Effector CD8-positive, alpha-beta T cell (primary cell): Measurements from ENCODE around the gene FOXO6.
A peak's percentile ranks its signal among the peaks of the same experiment; 100 is the strongest.

Experiments
- DNase-seq: peaks from one replicate; lab custom pipeline; 2025; lab: John Stamatoyannopoulos, UW
- total RNA-seq, 4 experiments: gene quantifications; one replicate each; lab custom pipeline; 2026; lab: John Stamatoyannopoulos, UW

FOXO6 gene
- 0 to 0.58 (median 0.30) reads per million in 4 experiments for total RNA-seq

DNA sequence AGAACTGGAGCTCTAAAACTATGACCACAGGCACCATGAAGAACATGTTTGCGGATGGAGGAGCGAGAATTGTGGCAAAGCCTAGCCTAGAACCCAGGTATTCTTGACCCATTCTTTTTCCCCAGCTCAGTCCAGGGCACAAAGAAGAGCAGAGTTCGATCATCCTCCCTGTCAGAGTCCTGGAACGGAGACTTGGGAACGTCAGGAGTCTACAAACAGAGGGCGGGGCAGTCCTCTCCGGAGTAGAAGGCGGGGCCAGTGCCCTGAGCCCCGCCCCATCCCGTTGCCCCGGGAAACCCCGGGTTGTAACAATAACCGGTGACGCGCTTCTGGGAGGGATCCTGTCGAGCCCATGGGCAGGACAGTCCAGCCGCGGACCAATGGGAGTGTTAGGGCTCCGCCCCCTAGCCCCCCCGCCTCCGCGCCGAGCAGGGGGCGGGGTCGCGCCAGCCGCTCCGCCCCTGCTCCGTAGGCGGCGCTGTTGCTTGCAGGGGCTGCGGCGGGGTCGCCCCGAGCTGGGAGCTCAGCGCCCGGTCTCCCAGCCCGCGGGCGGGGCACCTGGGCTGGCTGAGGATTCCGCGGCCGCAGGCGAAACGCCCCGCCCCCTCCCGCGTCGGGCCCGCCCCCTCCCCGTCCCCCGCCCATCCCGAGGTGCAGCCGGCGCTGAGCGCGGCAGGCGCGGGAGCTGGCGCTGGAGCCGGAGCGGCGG, at the start of gene FOXO6:
FOXO6 (plus strand) TSS at position 649 of the 709 bp plus-strand sequence.
- peak; percentile 89 for DNase-seq

DNA sequence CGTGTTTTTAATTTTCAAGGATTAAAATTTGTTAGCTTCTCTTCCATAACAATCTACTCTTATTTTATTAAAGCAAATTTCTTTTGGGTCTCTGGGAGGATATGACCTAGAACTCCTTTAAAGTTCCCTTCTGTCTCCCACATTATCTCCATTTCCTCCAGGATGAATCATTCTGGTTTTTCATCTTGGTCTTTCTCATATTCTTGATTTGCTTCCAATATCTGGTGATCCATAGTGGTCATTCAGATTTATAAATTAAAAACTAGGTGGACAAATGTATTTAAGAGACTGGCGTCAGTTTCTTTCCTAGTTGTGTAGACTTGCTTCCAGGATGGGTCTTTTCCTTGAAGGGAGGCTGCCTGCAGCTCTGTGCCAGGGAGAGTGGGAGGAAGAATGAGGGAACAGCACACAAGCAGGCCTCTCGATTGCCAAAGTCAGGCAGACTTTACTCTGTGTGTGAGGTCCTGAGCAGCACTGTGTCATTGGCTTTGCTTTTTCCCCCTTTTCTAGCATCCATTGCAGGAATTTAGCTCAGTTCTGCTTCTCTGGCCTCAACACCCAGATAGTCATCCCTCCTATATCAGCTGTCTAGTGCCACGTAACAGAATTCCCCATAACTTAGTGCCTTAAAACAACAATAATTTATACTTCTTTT, 48.1 kb upstream of the FOXO6 start:
- no peak for DNase-seq

DNA sequence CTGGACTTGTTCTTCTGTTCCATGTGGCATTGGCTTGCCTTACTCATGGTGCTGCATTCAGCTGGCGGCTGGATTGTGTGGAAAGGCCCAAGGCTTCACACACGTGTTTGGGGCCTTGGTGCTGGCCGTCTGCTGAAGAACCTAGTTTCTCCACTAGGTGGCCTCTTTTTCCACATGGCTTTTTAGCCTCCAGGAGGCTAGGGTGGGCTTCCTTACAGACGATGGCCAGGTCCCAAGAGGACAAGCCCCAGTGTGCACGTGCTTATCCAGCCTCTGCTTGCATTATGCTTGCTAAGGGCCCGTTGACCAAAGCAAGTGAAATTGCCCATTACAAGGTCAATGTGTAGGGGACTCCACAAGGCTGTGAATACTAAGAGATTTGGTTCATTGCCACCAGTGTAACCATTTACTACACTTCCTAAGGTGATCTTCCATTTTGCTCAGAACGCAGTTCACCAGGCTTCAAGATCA, 47.5 kb upstream of the FOXO6 start:
- DNase-seq, result no peak

DNA sequence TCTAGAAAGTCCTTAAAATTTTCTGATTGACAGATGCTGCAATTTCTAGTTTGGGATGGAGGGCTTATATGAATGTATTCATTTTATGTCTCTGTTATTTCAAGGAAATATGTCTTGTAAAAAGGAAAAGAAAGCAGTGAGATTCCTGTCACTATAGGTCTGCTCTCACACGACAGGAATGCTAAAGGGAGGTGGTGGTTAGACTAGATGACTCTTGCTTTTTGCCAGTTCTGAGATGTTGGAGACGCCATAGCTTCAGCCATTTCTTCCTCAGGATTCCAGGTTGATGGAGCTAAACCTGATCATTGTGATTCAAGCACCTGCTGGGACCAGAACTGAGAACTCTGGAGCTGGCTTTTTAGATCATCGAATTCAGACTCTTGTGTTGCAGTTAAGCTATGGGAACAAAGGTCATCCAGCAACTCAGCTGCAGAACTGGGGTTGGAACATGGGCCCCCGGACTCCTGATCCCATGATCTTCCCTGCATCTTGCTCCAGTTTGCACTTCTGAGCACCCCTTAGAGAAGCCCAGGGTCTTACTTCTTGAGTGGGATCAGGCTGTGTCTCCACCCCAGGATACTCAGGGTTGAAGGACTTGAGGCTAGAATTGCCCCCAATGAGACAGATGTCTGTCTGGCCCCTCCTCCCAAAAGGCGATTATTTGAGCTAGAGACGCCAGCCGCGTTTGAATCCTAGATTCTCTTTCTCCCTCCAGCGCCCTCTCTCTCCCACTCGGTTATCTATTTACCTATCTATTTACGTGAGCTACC, 46.7 kb upstream of the FOXO6 start:
- DNase-seq, result no peak

DNA sequence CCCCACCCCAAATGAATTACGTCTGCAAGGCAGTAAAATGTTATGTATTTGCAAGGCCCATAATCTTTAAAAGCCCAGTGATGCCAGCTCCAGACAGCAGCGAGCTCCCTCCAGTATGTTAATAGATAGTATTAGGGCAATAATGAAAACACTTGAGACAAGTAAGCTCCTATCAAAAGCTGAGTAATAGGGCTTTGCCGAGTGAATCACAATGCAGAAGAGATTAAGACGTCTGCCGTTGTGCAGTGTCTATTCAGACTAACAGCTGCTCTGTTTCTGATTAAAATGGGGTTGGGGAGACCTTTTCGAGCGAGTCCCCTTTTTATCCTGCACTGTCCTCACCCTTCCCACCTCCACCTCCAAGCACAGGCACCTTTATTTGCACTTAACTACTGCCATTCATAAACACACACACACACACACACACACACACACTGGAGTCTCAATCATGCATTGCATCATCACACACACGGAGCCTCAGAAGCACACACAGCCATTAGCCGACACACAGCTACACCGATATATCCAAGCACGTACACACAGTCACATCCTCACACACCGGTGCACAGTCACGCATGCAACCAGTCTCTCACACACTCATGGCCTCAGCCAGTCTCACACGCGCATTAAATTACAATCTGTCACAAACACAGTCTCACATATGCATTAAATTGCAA, 46.0 kb upstream of the FOXO6 start:
- no peak for DNase-seq

DNA sequence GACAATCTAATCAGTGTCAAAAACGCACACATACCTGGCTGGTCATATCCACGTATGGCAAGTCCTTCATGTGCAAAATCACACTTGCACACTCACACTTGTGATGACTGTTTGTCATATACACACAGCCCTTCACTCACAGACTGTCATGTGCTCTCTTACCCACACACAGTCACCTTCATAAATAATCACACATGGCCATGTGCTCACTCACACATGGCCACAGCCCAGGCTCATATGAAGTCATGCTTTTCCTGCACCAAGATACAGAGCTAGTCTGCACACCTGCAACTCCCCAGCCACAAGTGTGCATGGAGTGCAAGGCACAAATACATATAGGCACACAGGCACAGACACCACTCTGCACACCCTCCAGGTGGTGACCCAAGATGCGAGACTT, 45.4 kb upstream of the FOXO6 start:
- no peak for DNase-seq

DNA sequence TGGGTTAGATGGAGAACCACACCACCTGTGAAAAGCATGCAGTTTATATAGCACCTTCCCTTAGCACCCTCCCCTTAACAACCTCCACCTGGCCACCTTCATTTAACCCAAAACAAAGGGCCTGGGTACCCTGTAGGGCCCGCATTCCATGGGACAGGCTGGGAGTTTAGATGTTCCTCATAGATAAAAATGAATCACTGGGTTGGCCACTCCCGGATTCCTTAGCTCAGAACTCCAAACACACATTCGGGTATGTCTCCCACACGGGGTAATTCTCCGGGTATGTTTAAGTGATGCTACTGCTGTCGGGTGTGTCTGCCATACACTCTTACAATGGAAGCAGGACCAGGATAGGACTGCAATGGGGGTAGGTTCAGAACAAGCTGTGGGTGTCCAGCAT, 43.9 kb upstream of the FOXO6 start:
- no peak for DNase-seq

DNA sequence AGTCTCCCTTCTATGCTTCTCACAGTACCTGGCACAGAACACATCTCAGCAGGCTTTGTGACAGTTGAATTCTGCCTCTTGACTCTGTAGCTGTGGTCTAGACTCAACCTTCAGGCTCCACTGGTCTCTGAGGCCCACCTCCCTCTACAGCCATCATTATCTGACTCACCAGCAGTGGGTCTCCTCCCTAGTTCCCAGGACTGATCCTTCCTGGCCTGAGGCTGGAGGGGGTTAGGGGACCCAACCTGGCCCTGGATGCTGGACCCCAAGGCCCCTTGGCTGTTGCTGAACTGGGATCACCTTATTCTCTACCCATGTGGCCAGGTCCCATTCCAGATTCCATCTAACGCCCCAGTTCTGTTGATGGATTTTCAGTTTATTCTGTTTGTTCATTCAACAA, 43.1 kb upstream of the FOXO6 start:
- DNase-seq, result no peak

DNA sequence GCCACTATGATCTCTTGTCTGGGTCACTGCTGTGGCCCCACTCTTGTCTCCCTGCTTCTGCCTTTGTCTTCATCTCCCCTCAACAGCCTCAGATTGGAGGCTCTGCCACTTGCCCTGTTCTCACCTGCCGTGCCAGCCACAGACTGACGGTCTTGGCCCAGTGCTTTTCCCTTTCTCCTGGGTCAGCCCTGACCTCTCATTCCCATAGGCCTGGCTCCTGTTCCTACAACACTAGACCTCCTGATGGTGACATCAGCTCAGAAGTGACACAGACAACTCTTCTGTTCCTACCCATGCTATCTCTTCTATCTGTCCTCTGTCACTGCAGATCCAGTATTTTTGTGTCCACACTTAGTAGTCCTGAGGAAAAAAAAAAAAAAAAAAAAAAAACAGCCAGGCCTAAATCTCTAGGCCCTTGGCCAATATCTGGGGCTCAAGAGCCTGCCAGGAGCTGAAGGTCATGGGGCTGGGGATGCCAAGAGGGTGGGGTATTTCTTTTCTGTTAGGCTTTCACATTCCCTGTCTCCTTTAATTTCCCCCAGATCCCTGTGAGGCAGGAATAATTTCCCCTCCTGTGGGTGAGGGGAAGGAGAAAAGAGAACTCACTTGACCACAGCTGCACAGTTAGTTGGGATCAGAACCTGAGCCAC, 42.0 kb upstream of the FOXO6 start:
- no peak for DNase-seq

DNA sequence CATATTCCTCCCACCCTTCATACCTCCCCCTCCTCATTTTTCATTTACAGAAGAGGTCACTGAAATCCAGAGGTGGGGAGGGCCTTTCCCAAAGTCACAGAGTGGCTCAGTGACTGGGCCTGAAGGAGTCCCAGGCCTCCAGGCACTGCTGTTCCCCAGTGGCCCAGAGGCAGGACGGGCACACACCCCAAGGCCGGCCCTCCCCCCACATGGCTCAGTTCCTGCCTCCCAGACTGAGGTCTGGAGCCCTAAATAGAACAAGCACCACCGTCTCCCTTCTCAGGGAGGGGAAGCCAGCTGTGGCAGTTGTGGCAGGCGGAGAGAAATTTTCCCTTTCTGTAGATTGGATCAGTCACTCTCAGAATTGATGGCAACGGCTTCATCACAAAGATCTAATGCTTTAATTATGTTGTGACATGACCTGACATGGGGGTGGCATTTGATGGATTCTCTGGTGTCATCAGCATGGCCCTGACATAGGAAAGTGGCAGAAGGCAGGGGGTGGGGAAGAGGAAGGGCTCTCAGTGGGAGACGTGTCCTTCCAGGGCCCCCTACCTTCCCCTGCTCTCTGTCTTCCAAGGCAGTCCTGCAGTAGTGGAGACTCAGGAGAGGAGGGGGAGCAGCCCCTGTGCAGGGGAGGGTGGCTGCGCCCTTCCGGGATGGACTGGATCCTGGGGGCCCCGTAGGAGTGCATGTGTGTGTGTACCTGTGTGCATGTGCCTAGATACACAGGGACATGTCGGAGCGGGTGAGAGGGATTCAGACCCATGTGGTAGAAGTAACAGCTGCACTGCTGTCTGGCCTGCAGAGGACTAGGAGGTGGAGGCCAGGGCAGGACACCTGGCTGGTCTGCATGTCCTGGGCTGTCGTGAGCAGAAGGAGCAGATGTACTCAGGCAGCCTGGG, 41.2 kb upstream of the FOXO6 start:
- no peak for DNase-seq

DNA sequence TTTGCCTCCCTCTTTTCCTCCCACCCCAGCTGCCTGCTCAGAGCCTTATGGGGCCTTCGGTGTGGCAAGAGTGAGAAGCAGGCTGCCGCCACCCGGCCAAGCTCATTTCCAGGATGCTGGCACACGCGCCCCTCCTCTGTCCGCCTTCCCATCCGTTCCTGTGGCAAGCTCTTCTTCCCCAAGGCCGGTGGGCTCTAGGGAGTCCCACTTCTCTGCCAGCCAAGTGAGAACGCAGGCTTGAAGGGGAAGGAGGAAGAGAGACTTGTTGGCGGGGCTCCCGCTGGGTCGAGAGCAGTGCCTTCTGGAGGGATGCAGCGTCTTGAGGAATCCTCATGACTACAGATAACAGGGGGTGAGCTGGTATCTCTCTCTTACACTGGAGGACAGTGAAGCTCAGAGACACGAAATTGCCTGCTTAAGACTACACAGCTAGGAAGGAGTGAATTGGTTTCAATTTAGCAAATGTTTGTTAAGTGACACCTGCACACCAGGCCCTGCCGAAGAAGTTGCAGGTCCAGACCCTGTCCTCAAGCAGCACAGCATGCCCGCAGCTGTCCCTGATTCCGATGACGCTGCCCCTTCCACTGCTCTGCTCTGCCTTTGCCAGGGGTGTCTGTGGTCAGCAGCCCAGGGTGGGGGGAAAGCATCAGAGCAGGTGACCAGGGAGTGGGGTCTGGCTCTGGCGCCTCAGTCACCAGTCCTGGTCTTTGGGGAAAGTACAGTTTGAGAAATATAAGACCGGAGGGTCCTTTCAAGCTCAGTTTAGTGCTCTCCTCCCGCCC, 40.1 kb upstream of the FOXO6 start:
- no peak for DNase-seq

DNA sequence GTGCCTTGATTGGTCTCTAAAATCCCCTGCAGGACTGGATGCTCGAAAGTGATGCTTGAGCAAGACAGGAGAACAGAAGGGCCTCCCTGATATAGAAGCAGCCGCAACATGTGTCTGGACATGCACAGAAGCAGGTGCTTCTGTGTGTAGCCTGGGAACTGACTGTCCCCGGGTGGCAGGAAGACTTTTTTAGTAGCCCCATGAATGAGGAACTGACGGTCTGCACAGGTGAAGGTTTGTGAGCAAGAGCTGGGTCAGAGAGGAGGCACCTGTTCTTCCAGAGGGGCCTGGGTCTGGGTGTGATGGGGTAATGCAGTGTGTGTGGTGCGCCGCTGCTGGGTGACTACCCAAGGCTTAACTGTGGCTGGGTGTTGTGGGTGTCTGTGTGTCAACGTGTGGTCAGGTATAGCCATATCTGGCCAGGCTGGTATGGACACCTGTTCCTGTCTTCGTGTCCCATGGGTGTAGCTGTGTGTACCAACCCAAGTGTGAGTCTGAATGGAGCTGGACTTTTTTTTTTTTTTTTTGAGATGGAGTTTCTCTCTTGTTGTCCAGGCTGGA, 39.1 kb upstream of the FOXO6 start:
- no peak for DNase-seq

DNA sequence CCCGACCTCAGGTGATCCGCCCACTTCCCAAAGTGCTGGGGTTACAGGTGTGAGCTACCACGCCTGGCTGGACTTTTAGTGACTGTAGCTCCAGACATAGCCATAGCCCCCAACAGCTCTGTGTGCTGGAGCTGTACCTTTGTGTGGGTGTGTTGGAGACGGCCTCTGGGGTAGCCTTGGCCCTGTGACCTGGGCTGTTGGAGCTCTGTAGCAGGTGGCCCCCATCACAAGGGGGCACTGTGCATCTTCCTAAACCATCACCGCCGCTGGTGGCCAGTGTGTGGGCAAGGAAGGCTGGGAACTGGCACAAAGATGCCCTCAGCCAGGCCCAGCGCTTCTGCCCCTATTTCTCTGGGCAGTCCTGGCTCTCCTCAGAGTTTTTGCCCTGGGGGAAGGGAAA, 38.4 kb upstream of the FOXO6 start:
- no peak for DNase-seq

DNA sequence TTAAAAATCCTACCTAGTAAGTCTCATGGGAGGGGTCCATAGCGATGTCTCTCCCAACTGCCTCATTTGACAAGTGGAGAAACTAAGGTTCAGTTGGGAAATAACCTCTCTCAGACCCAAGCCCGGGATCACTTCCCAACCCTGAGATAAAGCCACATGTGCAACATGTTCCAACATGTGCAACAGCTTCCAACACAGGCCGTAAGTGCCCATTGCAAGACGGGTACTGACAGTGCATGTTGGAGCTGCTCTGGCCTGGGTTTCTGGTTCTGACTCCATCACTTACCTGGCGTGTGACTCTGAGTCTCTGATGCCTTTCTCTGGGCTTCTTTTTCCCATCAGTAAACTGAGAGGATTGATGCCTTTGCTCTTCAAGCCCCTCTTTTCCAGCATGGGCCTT, 38.0 kb upstream of the FOXO6 start:
- DNase-seq, result no peak

DNA sequence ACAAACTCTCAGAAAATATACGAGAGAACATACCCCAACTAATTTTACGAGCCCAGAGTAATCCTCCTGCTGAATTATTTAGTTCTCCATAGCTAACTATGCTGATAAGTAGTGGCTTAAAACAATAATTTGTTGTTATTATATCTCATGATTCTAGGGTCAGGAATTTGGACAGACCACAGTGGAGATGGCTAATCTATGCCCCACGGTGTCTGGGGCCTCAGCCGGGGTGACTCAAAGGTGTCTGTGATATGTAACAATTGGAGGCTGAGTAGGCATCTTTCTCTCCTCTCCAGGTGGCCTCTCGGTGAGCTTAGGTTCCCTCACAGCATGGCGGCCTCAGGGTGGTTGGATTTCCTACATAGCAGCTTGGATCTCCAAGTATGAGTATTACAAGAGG, 35.4 kb upstream of the FOXO6 start:
- DNase-seq, result no peak

DNA sequence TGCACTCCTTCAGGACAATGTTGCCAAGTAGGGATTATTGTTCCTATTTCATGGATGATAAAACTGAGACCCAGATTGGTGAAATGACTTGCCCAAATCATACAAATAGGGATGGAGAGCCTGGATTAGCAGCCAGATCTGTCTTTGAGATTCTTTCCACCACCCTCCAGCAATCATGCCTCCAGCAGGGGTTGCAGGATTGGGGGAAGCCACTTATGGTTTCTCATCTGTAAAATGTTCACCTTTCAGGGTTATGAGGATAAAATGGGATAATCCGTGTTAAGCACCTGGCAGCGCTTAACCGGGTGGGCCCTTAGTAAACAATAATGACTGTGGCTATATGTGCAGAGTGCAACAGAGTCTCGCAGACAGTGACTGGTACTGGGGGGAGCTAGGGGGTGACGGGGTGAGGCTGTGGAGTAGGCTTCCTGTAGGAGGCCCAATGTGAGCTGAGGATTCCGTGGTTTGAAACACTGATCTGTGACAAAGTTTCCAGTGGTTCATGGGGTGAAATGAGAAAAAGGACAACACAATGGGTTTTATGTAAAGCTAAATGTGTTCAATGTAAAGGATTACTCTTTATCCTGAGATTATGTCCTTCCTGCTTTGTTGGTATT, 33.7 kb upstream of the FOXO6 start:
- no peak for DNase-seq

DNA sequence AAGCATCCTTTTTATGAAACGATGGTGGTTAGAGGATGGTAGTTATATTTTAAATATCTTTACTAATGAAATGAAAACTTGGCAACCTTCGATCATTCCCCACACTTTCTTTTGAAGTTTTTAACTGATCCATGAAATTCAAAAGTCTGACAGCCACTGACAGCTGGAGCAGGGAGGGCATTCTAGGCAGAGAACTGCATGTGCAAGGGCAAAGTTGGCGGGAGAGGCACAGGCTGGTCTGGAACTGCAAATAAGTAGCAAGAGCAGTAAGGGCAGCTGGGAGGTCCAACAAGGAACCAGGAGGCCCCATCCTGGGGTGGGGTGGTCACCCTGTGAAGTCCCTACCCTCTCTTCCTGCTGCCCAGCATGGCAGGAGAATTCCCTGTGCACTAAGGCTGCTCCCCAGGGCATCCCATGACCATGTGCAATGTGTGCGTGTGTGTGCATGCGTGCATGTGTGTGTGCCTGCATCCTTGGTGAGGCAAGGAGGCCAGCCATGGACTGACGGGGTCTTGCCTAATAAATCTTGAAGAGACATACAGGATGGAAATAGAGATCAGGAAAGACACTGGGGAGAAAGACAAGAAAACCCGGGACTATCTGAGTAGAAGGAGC, 33.1 kb upstream of the FOXO6 start:
- no peak for DNase-seq

DNA sequence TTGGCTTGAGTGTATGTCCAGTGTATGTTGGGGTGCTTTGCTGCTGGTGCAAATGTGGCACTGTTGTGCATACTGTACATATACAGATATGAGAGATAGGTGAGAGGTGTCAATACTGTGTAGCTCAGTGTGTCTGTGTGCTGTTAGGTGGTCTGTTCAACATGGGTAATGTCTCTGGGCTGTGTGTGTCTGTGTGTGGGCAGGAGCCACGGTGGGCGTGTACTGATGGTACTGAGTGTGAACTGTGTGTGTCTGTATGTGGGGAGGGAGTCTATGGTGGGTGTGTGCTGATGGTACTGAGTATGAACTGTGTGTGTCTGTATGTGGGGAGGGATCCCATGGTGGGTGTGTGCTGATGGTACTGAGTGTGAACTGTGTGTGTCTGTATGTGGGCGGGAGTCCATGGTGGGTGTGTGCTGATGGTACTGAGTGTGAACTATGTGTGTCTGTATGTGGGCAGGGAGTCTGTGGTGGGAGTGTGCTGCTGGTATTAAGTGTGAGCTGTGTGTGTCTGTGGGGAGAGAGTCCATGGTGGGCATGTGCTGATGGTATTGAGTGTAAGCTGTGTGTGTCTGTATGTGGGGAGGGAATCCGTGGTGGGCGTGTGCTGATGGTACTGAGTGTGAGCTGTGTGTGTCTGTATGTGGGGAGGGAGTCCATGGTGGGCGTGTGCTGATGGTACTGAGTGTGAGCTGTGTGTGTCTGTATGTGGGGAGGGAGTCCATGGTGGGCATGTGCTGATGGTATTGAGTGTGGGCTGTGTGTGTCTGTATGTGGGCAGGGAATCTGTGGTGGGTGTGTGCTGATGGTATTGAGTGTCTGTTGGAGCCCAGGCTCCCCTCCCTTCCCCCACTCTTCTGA, 32.2 kb upstream of the FOXO6 start:
- no peak for DNase-seq
